ENCODE data around the gene STAT6.

STAT6 gene

GRCh38 chr12:57048423-57049118 is 62.6 kb downstream of the STAT6 start:
- no peak for DNase-seq (ENCODE audit: low spot score)

GRCh38 chr12:57047981-57048380 is 63.2 kb downstream of the STAT6 start:
- DNase-seq (ENCODE audit: low spot score), result no peak

- no peak for DNase-seq (ENCODE audit: low spot score)
These were observed 63.9 kb downstream of the STAT6 start for GRCh38 chr12:57046947-57047890.

- no peak for DNase-seq (ENCODE audit: low spot score)
These were observed 64.9 kb downstream of the STAT6 start for GRCh38 chr12:57046086-57046791.
